GM21423 (cell line): Measurements from ENCODE around the gene ARHGAP25.
"Not testable (repeated sequence)": the region's sequence is repeated elsewhere in the genome, so short reads cannot be mapped to it uniquely, and the experiment has no call there.

Experiments
- ATAC-seq: cut with Tn5 transposase; IDR thresholded peaks from one replicate; pipeline ENCODE4 v1.9.1; 2021; ENCODE audit warnings: mild to moderate bottlenecking, moderate library complexity; ENCODE audit not compliant: unreplicated experiment

Gene ARHGAP25

DNA sequence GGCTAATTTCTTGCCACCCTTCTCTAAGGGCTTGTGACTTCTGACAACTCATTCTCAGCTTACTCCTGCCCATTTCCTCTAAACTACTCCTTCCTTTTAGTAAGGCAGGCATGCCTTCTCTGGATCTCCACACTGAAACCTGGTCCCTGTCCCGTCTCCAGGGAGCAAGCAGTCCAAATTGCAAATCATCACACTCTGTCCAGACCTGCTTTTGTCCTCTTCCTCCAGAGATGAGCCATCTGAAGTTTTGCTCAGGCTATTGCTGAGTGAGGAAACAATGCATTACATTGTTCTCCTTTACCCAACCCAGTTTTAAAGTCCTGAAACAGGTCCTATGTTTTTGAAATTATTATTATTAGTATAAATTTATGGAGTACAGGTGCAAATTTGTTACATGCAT, 57.3 kb downstream of the ARHGAP25 start:
- no peak for ATAC-seq

DNA sequence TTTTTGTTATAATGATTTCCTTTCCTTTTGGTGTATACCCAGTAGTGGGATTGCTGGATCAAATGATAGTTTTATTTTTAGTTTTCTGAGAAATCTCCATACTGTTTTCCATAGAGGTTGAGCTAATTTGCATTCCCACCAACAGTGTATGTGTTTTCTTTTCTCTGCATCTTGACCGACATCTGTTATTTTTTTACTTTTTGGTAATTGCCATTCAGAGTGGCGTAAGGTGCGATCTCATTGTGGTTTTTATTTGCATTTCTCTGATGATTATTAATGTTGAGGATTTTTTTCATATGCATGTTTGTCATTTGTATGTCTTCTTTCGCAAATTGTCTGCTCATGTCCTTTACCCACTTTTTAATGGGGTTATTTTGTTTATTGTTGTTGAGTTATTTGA, 58.1 kb downstream of the ARHGAP25 start:
- no peak for ATAC-seq

DNA sequence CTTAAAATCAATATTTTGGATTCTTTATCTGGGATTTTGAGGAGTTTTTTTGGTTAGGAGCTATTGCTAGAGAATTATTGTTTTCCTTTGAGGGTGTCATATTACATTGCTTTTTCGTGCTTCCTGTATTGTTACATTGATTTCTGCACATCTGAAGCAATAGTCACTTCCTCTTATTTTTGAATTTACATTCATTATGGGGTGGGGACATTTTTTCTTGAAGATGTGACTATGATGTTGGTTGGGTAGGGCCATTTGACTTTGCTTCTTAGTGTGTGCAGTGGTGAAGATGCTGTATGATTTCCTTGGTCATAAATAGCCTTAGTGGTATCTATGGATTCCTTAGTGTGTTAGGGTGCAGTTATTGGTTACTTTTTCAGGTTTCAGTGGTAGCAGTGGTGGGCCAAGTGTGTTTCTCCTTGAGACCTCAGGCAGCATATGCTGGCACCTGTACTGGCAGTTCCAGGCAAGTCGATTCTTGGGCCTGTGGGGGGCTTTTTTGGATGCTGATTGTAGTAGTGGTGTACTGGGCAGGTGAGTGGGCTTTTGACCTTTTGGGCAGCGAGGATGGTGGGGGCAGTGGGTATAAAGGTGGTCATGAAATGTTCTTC, 61.8 kb downstream of the ARHGAP25 start:
- ATAC-seq, result no peak

DNA sequence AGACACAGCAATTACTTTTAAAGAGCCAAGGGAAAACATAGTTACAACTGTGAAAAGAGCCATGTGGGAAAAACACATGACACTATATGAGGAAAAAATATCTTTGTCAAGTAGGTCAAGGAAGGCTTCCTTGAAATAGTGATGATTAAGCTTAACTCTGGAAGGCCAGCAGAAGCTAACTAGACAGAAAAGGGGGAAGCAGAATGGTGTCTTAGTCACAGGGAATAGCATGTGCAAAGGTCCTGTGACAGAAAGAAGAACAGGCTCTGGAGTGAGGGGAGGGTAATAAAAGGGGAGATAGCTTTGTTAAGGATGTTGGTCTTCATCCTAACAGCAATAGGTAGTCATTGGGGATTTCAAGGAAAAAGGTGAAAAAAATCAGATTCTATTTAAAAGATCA, 64.0 kb downstream of the ARHGAP25 start:
- ATAC-seq, result no peak

DNA sequence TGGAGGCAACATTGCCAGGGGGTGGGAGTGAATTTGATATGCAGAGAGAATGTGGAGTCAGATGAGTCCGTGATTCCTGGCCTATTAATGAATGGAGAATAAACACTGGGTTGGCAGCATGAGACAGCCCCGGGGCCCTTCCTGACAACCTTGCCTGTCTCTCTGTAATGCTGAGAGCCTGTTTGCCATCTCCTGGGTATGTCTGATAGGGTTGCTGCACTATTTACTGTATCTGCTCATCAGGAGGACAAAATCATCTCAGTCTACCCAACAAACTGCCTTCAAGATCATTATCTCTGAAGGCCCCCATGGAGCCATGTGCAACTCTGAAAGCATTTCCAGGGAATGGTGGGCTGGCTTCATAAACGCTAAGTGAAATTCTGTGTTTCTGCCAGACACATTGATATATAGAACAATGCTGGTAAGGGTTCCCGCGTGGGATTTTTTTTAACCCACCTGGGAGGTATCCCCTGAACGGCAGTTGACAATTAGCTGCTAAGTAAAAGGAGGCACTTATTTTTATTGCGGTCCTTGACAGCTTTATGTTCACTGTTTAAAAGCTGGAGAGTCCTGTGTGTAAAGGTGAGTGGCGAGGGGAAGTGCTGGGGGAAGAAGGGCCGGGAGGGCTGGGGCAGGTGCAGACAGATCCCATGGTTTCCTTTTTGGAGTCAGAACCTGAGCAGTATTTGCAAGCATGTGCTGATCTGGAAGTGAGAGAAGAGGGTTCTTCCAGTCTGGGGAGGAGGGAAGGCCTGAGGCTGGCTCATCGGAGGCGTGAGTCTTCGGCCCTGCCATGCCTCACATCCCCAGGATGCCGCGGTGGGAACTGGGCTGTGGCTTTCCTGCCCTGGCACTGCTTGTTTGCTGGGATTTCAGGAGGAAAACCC, 64.8 kb downstream of the ARHGAP25 start:
- no peak for ATAC-seq

DNA sequence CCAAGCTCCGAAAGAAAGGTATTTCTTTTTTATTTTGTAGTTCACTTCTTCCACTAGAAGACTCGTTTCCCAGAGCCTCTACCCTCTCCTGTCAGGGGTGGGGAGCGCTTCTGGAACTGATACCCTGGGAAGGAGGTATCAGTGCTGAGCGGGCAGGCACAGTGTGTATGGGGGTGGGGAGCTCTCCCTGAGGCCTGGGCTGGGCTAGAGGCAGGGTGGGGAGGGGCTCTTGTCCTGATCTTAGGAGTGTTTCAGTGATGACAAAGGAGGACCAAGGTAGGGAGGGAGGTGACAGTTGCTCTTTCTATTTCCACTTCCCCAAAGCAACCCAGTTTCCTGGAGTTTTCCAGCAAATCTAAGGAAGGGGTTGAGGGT, 65.4 kb downstream of the ARHGAP25 start:
- no peak for ATAC-seq

DNA sequence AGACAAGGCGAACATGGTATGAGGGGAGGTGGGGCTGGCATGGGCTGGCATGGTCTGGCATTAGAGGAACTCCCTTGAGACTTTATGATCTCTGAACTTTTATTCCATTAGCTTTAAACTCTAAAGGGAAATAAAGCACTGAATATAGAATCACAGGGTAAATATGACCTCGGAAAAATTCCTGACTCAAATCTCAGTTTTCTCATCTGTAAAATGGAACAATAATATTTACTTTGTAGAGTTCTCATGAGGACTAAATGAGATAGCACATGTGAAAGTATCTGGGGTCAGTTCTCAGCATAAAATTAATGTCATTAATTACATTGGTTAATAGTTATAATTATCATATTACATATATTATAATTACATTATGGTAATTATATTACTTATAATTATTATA, 65.9 kb downstream of the ARHGAP25 start:
- no peak for ATAC-seq

DNA sequence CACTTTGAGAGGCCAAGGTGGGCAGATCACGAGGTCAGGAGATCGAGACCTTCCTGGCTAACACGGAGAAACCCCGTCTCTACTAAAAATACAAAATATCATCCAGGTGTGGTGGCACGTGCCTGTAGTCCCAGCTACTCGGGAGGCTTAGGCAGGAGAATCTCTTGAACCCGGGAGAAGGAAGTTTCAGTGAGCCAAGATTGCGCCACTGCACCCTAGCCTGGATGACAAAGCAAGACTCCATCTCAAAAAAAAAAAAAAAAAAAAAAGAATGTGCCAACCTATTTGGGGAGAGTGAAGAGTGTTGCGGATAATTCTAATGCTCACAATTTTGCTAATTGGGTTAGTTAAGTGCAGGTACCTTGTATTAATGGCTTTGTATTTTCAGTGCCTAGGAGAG, 67.5 kb downstream of the ARHGAP25 start:
- not testable (repeated sequence) for ATAC-seq

DNA sequence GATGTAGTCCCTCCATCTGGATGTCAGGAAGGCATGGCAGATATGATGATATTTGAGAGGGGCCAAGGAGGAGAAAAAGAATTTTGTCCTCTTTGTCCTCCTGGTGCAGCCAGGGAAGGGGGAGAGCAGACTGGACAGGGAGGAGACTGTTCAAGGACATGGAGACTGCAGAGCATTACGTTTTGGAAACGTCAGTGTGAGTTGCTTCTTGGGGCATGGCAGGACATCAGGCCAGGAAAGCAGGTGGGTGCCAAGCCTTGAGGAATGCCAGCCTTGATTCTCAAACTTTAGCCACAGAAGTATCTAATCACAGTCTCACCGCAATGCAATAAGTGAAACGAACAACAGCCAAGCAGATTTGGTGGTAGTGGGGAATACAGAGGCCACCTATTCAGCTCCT, 70.4 kb downstream of the ARHGAP25 start:
- ATAC-seq, result no peak

DNA sequence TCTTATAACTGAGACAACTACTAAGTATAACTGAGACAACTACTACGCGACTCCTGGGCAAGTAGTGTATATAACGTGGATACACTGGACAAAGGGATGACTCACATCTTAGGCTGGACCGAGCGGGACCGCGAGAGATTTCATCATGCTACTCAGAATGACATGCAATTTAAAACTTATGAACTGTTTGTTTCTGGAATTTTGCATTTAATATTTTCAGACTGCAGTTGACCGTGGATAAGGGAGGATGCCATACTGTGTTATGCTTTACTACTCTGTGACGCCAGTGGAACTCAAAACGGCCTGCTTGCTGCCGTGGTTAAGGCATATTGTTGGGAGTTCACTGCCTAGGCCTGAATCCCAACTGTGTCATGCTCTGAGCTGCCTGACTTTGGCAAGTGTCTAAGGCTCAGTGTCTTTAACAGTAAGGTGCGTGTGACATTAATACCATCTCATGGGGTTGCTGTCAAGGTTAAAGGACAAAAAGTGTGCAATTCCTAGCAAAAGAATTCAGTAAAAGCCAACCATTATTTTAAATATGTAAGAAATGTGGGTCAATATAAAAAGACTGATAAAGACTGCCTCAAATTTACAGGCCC, 72.0 kb downstream of the ARHGAP25 start:
- ATAC-seq, result no peak

DNA sequence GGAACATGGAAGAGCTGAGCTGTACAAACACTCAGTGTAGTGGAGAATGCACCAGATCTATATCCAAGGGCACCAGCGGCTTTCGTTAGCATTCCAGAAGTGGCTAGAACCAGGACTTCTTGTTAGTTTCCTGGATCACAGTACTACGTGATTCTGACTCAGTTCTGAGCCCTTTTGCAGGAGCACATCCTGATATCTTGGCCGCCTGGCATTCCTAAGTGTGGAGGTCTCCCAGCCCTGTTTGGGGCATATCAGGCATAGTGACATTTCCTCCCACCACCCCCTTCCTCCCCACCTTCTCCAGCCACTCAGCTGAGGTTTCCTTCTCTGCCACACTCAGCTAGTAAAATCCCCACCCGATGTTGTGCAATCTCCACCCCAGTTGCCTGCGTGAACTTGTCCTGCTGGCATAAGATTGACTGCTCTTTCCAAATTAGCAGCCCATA, 73.2 kb downstream of the ARHGAP25 start:
- ATAC-seq, result no peak

DNA sequence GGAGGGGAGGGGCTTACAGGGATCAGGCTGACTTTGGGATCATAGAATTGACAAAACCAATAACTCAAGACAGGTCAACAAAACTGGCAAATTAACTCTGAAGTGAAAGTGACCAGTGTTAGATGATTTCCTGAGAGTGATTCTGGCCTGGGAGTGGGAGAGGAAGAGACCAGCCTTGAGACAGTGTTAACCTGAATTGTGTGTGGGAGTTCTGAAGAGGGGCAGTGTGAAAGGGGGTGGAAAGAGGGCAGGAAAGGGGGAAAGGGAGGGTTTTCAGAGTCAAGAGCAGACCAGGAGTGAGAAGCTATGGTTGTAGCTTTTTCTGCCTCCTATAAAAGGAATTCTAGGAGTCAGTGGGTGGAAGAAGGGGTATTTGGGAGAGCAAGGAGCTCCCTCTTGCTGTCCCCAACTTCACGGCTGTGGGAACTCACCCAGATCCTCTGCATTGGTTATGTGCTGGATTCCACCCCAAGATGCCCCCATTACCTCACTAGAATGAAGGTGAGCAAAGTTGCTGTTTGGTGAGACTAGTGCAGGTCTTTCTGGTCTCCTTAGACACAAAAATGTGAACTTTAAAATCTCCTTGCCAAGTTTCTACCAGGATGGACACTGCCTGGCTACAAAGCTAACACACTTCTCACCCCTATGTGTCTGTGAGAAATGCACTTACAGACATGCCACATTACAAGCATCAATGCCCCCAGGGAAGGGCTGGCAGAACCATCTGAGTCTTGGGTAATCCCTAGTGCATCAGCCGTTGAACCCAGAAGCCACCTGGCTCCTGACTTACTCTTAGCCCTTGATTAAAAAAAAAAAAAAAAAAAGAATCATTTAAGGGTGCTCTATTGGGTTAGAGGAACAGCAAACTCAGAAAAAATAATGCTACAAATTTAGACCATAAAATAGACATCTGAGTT, 75.0 kb downstream of the ARHGAP25 start:
- no peak for ATAC-seq

DNA sequence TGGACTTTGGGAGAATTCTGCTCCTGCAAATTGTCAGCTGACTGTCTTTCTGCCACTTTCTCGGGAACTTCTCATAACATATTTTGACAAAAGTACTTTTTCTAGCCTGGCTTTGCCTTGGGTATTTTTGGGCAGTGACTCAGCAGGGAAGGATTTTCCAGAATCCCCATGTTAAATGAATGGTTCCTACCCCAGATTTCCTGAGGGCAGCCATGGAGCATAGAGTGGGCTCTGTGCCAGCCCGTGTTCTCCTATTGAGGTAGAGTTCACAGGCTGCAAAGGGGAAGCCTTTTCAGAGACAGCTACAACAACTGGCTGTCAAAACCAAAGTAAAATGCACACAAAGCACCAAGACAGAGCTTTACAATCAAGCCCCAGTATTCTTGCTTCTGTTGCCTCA, 76.8 kb downstream of the ARHGAP25 start:
- no peak for ATAC-seq

DNA sequence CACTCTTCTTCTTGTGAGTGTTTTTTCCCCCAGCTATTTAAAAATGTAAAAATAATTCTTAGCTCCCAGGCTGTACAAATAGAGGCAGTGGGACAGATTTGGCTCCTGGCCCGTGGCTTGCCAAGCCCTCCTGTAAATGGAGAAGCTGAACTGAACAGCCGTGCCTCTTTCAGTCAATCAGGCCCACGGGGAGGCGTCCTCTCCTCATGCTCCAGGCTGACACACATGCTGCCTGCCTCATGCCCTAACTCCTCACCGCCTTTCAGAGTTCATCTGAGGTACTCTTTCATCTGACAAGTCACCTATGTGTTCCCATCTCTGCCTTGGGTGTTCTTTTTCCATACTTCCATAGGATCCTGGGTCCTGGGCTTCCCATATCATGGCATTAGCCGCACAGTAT, 77.6 kb downstream of the ARHGAP25 start:
- no peak for ATAC-seq

DNA sequence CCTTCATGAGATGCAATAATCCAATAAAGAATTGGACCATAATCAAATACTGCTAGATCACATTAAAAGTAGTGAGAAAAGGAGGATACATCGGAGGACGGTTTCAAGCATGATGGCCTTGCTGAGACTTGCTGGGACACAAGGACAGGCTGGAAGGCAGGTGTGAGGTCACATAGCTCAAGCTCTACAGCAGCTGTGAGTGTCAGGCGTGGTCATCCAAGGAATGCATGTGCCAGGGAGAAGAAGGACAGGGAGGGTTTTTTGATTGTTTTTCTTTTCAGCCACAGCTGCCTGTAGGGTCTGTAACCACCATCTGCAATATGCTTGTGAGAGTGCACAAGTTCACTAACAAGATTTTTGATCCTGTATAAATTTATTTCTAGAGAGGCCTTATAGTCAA, 79.0 kb downstream of the ARHGAP25 start:
- ATAC-seq, result no peak

DNA sequence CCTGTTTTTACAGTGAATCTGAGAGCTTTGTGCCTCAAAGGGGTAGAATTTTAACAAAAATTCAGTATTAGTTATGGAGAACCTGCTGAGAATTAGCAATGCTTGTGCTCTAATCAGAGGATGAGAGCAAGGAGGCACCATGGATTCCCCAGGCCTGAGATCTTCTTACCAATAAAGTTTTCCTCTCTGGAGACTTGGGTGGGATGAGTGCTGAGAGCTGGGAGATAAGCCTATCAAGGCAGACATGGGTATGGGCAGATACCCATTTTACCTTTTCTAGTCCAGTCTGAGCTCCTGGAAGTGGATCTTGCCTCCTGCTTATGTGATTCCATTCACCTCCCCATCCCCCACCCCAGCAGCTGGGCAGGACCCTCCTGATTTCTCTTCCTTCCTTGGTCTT, 82.7 kb downstream of the ARHGAP25 start:
- no peak for ATAC-seq

DNA sequence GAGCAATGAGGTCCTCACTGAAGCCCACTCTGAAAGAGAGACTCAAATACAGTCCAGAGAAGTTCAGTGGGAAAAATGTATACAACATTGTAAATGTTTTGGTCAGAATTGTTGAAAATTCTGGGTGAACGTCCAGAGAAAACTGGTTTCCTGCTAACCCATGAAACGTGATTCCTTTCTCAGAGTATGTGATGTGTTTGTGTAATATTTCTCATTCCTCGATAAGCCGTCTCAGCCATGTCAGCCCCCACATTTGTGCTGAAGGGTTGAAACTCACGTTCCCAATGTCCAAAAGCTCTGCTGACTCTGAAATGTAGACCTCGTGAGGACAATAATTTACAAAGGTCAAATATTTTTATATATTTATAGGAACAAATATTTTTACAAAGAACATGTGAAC, 84.9 kb downstream of the ARHGAP25 start:
- ATAC-seq, result no peak

DNA sequence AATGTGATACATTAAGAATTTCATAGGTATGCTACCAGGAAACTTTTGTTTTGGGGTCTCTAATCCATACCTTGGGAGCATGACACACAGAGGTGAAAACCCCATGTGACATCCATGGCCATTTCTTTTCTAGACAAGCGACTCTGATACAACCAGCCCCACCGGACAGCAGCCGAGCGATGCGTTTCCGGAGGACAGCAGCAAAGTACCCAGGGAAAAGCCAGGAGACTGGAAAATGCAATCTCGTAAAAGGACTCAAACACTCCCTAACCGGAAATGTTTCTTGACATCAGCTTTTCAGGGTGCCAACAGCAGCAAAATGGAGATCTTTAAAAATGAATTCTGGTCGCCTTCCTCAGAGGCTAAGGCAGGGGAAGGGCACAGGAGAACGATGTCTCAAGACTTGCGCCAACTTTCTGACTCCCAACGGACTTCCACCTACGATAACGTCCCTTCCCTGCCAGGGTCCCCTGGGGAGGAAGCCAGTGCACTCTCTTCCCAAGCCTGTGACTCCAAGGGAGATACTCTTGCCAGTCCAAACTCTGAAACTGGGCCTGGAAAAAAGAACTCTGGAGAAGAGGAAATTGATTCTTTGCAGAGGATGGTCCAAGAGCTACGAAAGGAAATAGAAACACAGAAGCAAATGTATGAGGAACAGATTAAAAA, 87.7 kb downstream of the ARHGAP25 start:
- no peak for ATAC-seq

DNA sequence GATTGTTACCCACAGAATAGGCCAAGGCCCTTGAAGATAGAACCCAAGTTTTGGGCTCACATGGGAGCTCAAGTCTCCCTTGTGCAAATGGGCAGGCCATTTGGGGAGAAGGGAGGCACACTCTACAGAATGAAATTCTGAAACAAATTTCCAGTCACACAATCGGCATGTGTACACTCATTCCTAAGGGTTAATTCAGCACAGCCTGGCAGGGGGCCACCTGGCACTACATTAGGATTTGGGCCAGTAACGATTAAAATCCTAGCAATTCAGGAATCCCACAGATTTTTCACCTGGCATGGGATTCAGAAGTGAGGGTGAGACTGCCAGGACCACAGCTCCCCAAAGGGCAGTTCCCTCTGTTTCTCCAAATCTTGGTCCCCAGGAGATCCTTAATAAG, 90.2 kb downstream of the ARHGAP25 start:
- no peak for ATAC-seq

DNA sequence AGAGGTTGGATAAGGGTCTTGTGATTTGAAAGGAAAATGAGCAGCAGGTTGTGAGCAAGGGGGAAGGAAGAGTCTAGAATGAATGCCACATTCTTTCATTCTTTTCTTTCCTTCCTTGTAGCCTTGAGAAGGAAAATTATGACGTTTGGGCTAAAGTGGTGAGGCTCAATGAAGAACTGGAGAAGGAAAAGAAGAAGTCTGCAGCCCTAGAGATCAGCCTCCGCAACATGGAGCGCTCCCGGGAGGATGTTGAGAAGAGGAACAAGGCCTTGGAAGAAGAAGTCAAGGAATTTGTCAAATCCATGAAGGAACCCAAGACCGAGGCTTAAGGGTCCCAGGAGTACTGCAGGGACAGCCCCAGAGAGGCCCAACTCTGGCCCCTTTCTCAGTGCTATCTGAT, 91.3 kb downstream of the ARHGAP25 start:
- no peak for ATAC-seq

DNA sequence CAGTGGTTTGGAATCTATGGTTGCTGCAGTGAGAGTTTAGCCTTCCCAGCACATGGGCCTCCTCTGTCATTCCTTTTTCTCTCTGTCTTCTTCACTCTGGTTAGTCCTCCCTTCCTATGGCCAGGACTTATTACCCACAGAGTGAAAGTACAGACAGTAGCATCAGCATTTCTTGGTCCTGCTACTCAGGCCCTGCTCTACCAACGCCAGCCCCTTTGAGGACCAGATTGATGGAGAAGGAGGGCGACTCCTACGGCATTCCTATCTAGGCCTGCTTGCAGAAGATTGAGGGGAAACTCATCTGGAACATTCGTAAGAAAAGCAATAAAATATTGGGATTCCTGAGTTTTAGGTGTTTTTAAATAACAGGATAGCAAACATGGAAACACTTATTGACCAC, 93.1 kb downstream of the ARHGAP25 start:
- ATAC-seq, result no peak
